KG1 (cell line): Measurements from ENCODE around the gene PIP4K2C.
"Not testable (repeated sequence)": the region's sequence is repeated elsewhere in the genome, so short reads cannot be mapped to it uniquely, and the experiment has no call there.

Source experiments
- DNase-seq: peaks from one replicate; lab custom pipeline; 2025; lab: John Stamatoyannopoulos, UW

The PIP4K2C gene

GRCh38 chr12:57609781-57610553, 19.0 kb downstream of the PIP4K2C start:
- DNase-seq: no peak

- DNase-seq: no peak
Observed at GRCh38 chr12:57610554-57611107, 19.6 kb downstream of the PIP4K2C start.

DNA sequence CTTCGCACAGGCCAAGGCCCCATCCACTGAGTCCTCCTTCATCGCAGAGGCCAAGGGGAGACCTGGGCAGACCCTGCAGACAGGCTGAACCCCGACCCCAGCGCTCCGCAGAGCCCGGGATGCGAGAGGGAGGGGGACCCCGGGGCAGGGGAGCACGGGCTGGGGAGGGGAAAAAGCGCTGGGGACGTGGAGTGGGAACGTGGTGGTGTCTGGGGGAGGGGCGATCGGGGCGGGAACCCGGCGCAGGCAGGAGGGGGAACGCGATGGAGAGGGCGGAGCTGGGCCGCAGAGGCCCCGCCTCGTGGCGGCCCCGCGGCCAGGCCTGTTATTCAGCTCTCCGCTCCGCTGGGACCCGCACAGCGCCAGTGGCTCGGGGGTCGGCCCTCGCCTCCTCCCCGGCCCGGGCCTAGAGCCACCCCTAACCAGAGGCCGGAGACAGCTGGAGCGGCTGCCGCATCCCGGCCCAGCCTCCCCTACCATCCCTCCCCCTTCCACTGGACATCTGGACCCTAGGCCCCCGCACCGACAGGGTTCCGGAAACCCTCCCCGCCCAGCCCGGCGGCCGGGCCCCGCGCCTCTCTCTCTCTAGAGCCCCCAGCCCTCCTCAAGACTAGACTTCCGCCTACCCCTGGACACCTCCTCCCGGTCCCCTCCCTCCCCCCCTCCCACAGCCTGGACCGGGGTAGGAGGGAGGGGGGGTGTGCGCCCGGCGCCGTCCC, 20.3 kb downstream of the PIP4K2C start, which contains the start of gene ARHGEF25:
TSS of gene ARHGEF25 (plus strand) at position 328 of the 719 bp plus-strand sequence. CDS start 460 bp downstream, outside the sequence.
- DNase-seq: no peak

- DNase-seq: no peak
Observed at GRCh38 chr12:57611827-57612710, 21.1 kb downstream of the PIP4K2C start.

DNA sequence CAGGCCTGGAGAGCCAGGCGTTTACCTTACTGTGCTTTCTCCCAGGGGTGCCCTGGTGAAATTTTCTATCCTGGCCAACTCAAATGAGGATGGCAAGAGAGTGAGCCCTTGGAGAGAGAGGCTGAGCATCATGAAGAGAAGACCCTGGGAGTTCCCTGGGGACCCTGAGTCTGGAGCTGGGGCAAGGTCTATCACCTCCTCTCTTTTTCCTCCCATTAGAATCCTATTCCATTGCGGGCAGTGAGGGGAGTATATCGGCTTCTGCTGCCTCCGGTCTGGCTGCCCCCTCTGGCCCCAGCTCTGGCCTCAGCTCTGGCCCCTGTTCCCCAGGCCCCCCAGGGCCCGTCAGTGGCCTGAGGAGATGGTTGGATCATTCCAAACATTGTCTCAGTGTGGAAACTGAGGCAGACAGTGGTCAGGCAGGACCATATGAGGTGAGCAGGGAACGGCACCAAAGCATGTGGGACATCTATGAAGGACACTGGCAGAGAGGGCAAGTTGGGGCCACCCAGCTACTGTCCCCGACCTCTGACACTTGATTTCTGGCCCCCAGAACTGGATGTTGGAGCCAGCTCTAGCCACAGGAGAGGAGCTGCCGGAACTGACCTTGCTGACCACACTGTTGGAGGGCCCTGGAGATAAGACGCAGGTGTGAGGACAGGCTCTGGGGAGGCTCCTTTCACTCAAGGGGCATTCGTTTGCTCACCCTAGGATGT, 21.9 kb downstream of the PIP4K2C start:
- DNase-seq: no peak

DNA sequence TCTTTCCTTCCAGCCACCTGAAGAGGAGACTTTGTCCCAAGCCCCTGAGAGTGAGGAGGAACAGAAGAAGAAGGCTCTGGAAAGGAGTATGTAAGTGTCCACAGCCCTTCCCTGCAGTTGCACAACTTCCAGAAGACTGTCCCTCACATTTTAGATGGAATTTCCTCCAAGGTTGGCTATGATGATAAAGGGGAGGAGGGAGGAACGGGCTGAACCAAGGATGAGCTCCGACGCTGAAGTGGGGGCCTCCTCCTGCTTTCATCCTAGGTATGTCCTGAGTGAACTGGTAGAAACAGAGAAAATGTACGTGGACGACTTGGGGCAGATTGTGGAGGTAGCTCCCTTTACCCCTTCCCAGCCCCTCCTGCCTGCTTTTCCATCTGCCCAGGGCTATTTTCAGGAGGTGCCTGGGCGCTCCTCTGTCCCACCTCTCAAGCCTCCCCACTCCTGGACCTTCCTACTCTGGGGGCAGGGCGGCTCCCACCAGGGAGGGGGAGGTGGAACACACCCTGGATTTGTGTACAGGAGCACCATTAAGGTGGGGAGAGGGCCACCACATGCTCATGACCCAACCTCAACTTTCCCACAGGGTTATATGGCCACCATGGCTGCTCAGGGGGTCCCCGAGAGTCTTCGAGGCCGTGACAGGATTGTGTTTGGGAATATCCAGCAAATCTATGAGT, 22.6 kb downstream of the PIP4K2C start:
- DNase-seq: no peak

DNA sequence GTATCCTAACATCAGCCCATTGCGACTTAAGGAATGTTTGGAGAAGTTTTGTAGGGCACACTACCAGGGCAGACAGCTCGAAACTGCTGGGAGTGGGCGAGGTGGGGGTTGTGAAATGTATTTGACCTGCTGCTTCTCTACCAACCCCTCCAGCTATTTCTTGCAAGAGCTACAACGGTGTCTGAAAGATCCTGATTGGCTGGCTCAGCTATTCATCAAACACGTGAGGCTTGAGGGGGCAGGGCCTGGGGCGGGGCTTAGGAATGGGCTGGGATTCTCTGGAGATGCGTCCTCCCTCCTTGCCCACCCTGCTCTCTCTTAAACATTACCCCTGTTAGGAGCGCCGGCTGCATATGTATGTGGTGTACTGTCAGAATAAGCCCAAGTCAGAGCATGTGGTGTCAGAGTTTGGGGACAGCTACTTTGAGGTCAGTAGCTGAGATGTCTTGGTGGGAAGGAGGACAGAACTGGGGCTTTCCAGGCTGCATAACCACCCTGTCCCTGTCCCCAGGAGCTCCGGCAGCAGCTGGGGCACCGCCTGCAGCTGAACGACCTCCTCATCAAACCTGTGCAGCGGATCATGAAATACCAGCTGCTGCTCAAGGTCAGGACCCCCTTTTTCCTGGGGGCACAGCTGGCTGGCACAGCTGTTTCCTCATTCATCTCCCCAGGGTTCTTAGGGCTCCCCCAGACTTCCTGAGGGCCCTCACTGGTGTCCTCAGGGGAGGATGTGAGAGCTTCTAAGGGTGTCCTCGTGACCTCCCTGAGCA, 23.4 kb downstream of the PIP4K2C start:
- no peak for DNase-seq

DNA sequence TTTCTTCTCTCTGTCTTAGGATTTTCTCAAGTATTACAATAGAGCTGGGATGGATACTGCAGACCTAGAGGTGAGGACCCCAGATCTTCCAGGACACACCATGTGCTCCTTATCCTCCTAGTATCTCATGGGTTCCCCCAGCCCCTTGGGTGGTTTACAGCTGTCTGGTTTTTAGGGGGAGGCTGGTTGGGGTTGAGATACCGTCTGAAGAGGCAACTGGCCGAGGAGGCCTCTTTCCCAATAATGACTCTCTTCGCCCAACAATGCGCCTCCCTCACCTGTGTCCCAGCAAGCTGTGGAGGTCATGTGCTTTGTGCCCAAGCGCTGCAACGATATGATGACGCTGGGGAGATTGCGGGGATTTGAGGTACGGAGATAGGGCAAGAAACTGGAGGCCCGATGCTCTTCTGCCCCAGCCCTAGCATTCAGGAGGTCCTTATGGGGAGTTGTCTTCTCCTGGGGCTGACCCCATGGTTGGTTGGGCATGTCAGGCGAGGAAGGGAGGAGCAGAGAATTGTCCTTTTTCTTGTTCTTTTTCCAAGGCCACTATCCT, 24.0 kb downstream of the PIP4K2C start:
- no peak for DNase-seq

DNA sequence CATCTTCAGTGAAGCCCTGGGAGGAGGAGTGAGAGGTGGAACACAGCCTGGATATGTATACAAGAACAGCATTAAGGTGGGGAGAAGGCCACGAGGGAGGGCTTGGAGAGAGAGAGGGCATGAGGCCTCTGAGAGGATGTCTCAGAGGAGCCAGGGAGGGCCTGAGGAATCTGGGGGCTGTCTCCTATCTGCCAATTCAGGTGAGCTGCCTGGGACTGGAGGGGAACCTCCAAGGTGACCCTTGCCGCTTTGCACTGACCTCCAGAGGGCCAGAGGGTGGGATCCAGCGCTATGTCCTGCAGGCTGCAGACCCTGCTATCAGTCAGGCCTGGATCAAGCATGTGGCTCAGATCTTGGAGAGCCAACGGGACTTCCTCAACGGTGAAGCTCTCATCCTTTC, 24.6 kb downstream of the PIP4K2C start:
- no peak for DNase-seq

DNA sequence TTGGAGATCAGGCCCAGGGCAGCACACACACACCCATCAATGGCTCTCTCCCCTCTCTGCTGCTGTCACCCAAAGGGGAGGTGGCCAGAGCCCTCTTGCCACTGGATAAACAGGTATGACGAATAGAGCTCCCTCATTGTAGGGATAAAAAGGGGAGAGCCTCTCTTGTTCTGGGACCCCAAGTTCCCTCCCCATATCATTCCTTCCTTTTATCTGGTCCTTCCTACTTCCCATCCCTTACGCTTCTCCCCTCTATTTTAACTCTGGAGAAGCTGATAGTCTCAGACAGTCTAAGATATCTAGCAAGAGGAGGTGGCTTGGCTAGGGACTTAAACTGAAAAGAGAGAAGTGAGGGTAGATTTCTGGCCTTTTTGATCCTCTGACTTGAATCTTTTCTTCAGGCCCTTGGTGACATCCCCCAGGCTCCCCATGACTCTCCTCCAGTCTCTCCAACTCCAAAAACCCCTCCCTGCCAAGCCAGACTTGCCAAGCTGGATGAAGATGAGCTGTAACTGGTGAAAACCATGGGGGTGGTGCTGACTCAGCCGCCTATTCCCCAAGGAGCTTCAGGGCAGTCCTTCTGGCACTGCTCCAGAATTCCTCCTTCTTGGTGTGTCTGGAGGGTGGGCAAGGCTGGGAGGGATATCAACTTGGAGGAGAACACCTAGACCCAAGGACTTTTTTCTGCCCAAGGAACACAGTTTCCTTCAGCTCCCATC, 25.6 kb downstream of the PIP4K2C start:
- no peak for DNase-seq

- DNase-seq: no peak
Observed at GRCh38 chr12:57617942-57618341, 26.9 kb downstream of the PIP4K2C start.

DNA sequence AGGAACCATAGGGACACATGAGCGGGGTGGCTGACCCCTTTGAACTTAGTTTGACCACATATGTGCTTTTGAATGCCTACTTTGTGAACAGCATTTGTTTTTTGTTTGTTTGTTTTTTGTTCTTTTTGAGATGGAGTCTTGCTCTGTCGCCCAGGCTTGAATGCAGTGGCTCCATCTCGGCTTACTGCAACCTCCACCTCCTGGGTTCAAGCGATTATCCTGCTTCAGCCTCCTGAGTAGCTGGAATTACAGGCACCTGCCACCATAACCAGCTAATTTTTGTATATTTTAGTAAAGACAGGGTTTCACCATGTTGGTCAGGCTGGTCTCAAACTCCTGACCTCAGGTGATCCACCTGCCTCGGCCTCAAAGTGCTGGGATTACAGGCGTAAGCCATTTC, 27.4 kb downstream of the PIP4K2C start:
- DNase-seq: not testable (repeated sequence)

GRCh38 chr12:57618966-57619433, 28.0 kb downstream of the PIP4K2C start:
- DNase-seq: no peak

DNA sequence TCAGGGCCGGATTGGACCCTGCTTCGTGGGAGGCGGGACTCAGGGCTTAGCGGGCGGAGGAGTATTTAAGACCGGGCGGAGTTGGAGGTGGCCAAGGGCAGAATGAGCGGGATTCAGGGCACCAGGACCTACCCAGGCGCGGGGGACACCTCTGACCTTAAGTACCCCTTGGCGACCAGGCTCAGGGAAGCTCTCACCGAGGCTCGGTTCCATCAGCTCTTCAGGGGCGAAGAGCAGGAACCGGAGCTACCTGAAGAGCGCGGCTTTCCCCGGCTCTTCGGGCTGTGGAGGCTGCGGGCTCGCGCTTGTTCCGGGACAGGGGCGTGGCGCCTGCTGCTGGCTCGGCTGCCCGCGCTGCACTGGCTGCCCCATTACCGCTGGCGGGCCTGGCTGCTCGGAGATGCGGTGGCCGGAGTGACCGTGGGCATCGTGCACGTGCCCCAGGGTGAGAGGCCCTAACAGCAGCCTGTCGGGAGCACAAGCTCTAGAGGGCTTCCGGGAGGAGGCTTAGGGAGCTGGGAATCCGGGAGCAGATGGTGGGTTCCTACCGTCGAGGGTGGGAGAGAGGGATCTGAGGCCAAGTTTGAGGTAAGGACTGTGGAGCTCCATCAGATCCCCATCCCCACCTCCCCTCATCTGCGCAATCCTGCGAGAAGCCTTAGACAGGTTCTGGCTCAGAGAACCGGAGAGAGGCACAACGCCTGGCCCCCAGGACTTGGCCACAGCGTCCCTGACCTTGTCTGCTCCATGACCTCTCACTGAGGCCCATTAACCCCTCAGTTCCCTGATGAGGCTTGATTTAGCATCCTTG, 28.6 kb downstream of the PIP4K2C start:
- DNase-seq: no peak

- no peak for DNase-seq
Observed at GRCh38 chr12:57620245-57620935, 29.4 kb downstream of the PIP4K2C start.

DNA sequence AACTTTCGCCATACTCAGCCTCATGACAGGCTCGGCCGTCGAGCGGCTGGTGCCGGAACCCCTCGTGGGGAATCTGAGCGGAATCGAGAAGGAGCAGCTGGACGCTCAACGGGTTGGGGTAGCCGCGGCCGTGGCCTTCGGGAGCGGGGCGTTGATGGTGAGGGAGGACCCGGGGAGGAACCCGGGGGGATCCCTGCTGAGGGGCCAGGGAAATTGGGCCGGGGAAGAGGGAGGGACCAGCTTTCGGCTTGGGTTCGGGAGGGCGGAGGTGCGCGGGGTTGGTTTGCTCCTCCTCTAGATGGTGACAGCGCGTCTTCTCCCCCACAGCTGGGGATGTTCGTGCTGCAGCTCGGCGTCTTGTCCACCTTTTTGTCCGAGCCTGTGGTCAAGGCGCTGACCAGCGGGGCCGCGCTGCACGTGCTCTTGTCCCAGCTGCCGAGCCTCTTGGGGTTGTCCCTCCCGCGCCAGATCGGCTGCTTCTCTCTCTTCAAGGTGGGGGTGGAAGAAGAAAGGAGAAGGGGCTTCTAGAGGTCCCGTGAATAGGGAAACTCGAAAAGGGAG, 30.0 kb downstream of the PIP4K2C start:
- DNase-seq: no peak
